GM18861 (cell line): ENCODE results near the gene CCNE1.
A peak's percentile ranks its signal among the peaks of the same experiment; 100 is the strongest.
"Not testable (repeated sequence)": the region's sequence is repeated elsewhere in the genome, so short reads cannot be mapped to it uniquely, and the experiment has no call there.

Experiments
- ATAC-seq: cut with Tn5 transposase; IDR thresholded peaks from one replicate; pipeline ENCODE4 v1.9.1; 2021; ENCODE audit not compliant: unreplicated experiment

Gene CCNE1

GRCh38 chr19:29785955-29786589 lies 25.7 kb upstream of the CCNE1 start:
- no peak for ATAC-seq

DNA sequence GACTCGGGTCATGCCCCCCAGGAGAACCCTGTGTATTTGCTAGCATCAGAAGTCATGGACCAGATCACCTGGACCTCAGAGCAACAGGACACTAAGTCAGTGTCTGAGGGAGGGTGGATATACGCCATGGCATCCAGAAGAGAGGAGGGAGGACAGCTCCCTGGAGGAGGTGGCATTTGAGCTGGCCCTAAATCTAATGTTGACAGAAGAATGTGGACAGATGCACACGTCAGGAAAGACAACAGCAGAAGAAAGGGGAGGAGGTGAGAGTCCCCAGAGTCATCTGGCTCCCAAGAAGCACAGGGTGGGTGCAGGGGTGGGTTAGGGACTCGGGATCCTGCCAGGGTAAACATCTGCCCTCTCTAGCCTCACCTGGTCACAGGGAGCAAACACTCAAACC lies 24.5 kb upstream of the CCNE1 start:
- ATAC-seq, result no peak

- no peak for ATAC-seq
Measured at GRCh38 chr19:29789007-29789406, 22.8 kb upstream of the CCNE1 start.

DNA sequence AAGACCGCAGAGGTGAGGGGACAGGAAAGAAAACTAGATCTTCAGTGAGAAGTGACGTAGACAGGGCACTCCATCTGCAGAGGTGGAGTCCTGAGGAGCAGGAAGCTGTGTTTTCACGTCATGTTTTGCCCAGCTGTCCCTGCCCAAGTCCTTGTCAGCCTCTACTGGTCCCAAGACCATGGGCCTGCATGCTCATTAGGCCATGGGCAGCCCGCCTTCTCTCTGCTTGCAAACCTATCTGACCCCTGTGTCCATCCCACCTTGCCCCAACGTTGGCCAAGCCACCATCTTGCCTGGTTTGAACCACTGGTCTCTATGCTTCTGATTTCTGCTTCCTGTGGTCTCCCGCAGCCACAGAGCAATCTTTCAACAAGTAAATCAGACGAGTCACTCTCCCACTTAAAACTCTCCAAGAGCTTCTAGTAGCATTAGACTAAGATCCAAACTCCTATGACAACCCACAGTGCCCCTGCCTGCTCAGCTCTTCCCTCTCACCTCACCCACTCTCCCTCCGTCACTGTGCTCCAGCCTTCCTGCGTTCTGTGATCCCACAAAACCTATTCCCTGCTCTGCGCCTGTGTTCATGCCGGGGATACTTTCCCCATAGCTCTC lies 18.6 kb upstream of the CCNE1 start:
- ATAC-seq, result no peak

DNA sequence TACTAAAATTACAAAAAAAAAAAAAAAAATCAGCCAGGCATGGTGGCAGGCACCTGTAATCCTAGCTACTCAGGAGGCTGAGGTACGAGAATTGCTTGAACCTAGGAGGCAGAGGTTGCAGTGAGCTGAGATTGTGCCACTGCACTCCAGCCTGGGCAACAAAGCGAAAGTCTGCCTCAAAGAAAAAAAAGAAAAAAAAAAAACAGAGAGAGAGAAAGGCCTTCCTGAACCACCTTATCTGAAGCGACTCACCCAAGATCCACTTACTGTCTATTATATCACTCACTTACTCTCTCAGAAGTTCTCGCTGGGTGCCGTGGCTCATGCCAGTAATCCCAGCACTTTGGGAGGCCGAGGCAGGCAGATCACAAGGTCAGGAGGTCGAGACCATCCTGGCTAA lies 17.3 kb upstream of the CCNE1 start:
- ATAC-seq, result not testable (repeated sequence)

DNA sequence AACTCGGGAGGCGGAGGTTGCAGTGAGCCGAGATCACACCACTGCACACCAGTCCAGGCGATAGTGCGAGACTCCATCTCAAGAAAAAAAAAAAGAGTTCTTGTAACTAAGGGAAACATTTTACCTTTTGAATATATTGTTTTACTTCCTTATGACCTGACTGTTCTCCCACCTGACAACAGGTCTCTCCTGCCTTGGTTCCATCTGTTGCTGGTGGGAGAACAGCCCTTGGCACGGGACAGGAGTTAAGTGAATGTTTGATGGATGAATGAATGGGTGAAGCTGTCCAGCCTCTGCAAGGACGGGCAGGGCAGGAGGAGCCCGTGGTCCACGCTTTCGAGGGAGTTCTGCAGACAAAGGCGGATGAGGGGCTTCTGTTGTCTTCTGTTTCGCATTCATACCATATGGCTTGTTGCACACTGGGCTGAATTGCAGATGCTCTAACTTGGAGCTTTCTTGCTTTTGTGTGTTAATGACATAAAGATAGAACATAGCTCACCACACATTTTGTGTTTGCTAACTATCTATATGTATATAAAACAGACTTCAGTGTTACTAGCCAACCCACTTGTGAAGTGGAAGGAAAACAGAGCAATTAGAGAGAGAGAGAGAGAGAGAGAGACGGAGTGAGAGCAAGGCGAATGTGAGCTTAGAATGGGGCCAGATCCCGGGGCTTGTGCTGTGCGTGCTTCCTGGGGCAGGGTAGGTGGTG lies 16.2 kb upstream of the CCNE1 start:
- ATAC-seq, result no peak

- ATAC-seq, result no peak
Measured at GRCh38 chr19:29796173-29796573, 15.6 kb upstream of the CCNE1 start.

DNA sequence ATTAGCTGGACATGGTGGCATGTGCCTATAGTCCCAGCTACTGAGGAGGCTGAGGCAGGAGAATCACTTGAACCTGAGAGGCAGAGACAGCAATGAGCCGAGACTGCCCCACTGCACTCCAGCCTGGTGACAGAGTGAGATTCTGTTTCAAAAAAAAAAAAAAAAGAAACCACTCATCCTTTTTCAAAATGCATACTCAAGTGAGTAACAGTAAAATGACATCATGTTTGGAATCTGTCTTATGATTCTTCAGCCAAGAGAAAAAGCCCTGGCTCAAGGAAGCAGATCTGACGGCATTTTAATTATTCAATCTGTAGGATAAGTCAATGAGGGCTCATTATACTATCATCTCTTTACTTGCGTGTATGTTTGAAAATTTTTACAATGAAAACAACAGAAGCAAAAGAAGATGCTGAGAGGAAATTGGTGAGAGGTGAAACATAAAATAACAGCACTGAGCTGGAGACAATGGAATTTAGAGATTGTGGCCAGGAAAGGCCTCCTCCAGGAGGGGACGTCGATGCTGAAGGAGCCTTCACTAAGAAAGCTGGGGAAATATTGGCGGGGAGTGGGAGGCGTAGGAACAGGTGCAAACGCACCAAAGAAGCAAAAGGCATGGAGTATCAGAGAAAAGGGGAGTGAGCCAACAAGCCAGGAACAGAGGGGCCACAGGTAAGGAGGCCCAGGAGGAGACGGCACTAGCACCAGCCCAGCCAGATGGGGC lies 12.9 kb upstream of the CCNE1 start:
- ATAC-seq, result no peak

DNA sequence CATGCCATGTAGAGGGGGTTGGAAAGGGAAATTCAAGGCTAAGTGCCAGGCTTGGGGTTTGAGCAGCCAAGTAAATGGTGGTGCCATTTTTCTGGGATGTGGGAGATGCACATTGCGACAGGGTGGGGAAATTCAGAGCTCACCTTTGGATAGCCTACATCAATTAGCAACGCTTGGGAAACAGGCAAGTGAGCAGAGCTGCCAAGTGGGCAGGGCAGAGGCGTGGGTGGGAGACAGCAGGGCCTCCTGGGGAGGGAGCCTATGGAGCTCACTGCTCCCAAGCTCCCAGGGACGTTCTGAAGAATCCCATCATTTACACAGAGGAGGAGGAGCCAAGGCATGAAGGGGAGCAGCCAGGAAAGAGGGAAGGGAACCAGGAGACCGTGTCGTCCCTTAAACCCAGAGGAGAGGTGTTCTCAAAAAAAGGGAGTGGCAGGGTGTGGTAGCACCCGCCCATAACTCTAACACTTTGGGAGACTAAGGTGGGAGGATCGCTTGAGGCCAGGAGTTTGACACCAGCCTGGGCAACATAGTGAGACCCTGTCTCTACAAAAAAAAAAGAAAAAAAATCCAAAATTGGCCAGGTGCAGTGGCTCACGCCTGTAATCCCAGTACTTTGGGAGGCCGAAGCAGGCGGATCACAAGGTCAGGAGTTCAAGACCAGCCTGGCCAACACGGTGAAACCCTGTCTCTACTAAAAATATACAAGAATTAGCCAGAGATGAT lies 11.5 kb upstream of the CCNE1 start:
- ATAC-seq, result no peak

DNA sequence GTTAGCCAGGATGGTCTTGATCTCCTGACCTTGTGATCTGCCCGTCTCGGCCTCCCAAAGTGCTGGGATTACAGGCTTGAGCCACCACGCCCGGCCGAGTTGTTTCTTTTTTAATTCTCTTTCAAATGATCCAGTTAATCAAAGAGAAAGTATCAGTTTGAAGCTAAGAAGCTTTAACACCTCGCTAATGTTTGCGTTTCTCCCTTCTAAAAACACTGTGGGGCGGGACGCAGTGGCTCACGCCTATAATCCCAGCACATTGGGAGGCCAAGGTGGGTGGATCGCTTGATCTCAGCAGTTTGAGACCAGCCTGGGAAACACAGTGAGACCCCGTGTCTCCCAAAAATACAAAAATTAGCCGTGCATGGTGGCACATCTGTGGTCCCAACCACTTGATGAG lies 7.8 kb upstream of the CCNE1 start:
- ATAC-seq, result not testable (repeated sequence)

- no peak for ATAC-seq
Measured at GRCh38 chr19:29804493-29804892, 7.3 kb upstream of the CCNE1 start.

DNA sequence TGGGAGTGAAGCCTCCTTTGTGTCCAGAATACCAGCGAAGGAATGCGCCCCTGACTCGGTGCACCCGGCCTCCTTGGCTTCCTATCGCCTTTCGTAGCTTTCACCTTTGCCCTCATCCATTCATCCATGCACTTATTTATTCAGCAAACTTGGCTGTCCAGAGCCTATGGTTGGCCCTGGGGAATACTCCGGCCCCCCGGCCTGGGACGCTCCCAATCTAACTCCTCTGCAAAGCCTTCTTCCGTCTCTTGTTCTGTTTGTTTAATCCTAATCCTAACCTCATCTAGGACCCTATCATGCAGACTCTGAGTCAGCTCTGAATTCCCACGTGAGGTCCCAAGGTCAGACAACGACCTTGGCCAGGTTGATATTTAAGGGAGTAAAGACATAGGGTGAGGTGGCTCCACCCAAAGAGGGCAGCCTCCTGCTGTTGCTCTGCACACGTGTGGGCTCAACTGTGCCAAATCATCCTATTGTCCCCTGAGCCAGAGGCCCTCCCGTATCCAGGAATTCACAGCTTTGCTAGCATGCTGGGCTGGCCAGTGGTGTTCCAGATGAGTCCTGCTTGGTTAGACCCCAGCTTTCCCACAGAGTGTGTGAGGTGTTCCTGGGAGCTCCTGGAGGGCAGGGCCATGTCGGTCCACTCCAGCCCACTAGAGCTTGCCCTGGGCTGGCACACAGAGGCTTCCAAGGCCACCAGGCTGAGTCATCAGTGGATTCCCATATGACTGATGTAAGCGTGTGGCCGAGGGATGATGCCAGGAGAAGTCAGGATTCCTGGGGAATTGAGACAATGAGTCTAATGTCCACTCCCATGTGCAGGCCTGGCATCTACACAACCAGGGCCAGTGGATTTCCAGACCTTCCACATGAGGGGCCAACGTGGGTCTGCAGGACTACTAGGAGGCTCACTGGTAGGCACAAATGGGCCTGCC lies 6.5 kb upstream of the CCNE1 start:
- ATAC-seq, result no peak

GRCh38 chr19:29806098-29806866 lies 5.5 kb upstream of the CCNE1 start:
- ATAC-seq, result no peak

DNA sequence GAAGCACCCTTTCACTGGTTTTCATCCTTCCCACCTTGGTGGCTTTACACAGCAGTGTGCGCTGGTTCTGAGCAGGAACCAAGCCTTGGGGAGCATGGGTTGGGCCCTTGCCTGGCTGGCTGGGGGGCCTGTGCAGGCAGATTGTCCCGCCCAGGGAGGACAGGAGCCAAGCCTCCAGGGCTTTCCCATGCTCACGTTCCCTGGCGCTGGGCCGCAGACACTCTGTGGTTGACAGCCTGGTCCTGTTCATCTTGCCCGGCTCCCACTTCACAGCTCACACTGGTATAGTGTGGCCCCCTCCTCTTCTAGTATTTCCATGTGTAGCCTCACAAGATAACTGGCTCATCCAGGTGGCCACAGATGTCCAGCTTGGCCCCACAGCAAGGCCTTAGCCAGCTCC lies 4.6 kb upstream of the CCNE1 start:
- ATAC-seq, result no peak

- no peak for ATAC-seq
Measured at GRCh38 chr19:29807870-29808405, 3.9 kb upstream of the CCNE1 start.

DNA sequence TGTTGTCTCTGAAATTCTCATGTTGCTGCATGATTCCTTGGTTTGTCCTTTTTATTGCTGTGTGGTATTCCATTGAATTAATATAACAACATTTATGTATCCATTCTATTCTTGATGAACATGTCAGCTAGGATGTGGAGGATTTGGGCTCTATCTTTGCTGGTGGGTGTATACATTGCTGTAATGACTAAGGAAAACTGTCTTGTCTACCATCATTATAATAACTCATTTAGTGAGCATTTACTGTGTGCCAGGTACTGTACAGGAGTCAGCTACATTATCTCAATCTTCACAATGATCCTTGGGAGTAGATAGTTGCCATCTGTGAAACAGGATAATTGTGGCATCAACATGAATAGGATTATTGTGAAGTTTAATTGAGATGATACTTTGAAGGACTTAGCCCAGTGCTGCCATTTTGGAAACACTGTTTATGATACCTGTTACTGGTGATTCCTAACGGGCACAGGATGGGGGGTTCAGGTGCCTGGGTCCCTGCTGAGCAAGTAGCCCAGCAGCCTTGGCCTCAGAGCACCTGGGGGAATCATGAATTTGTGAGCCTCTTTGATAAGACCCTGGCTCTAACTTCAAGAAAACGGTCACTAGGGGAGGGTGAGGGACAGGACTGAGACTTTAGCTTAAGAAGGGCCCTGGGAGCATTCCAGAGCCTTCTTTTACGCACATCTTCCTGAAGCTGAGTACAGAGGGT lies 1.8 kb upstream of the CCNE1 start:
- ATAC-seq, result no peak

GRCh38 chr19:29810504-29810871 lies 1.3 kb upstream of the CCNE1 start:
- ATAC-seq, result no peak

GRCh38 chr19:29812080-29812880 lies 489 bp downstream of the CCNE1 start:
- peak; percentile 8 for ATAC-seq
